NCI-H524 (cell line): ENCODE measurements around the gene SSNA1.
A peak's percentile ranks its signal among the peaks of the same experiment; 100 is the strongest.
"Not testable (repeated sequence)": the region's sequence is repeated elsewhere in the genome, so short reads cannot be mapped to it uniquely, and the experiment has no call there.

Experiments used
- DNase-seq, 2 experiments: peaks; one replicate each; lab custom pipeline; 2025; lab: John Stamatoyannopoulos, UW

Gene SSNA1

GRCh38 chr9:137233143-137233980, 44.9 kb downstream of the SSNA1 start:
- peak in 1 of 2 experiments; percentile 37 for DNase-seq

GRCh38 chr9:137234055-137234697, 45.7 kb downstream of the SSNA1 start:
- no peak for DNase-seq

GRCh38 chr9:137234758-137235423, 46.4 kb downstream of the SSNA1 start:
- no peak for DNase-seq

- peak in 1 of 2 experiments; percentile 54 for DNase-seq
These were observed 47.2 kb downstream of the SSNA1 start for GRCh38 chr9:137235424-137236237.

GRCh38 chr9:137236238-137236935, 47.9 kb downstream of the SSNA1 start:
- DNase-seq: peak; percentile 69 to 90

- DNase-seq: no peak
These were observed 48.5 kb downstream of the SSNA1 start for GRCh38 chr9:137236936-137237421.

GRCh38 chr9:137237759-137238726, 49.6 kb downstream of the SSNA1 start:
- peak in 1 of 2 experiments; percentile 51 for DNase-seq

- not testable (repeated sequence) for DNase-seq
These were observed 51.2 kb downstream of the SSNA1 start for GRCh38 chr9:137239541-137240200.
